Endothelial cell of umbilical vein (primary cell): ENCODE measurements around the gene RGS7BP. TPM values are rescaled to one million over a fixed set of nuclear protein-coding genes. Genes with fewer than 3 reads are reported as not detected.

Source experiments
- BruUV-seq: library from RNA; stranded (reverse); fragments of 400-500 nt; replicated peaks from 2 replicates; lab custom pipeline; 2021; lab: Mats Ljungman, UMichigan
- CTCF ChIA-PET: fragments of 300-600, 350-600 bp; sonication (Branson Sonifier 250); formaldehyde crosslinking; loops from one replicate; lab custom pipeline; 2021; ENCODE audit warnings: antibody characterized with exemption, inconsistent platforms; lab: Charles Lee
- POLR2A ChIA-PET: fragments of 300-600, 350-600 bp; sonication (Branson Sonifier 250); formaldehyde crosslinking; loops from one replicate; lab custom pipeline; 2021; ENCODE audit warnings: antibody characterized with exemption, inconsistent platforms; lab: Charles Lee
- DNase-seq: peaks from one replicate; pipeline ENCODE4 v3.0.0-alpha.2; 2011; ENCODE audit warnings: low read depth, low spot score
- FAIRE-seq: peaks from 2 replicates; lab custom pipeline; 2011; peaks lifted over from hg19 to GRCh38; lab: Jason Lieb, UNC
- H2AFZ ChIP-seq: 2 replicates; pipeline ENCODE4 v1.6.0; 2012; ENCODE audit warnings: low read depth, low read length, control low read depth, inconsistent platforms
- H3K27ac ChIP-seq: 2 replicates; pipeline ENCODE4 v1.5.1; 2011; ENCODE audit warnings: low read depth, mild to moderate bottlenecking, control low read depth, low read length, moderate library complexity; ENCODE audit not compliant: insufficient read depth
- H3K27me3 ChIP-seq, 2 experiments: 2 replicates each; pipeline versions ENCODE4 v1.6.0 to v1.6.1; 2011; ENCODE audit warnings: low read length in 2 of 2, mixed read lengths in 1 of 2; ENCODE audit not compliant: control insufficient read depth in 2 of 2, insufficient read depth in 2 of 2
- H3K36me3 ChIP-seq, 2 experiments: 2 replicates in 1 of 2; 3 replicates in 1 of 2; pipeline ENCODE4 v1.5.1; 2011; ENCODE audit warnings: low read length in 2 of 2, mild to moderate bottlenecking in 1 of 2, moderate library complexity in 1 of 2; ENCODE audit not compliant: control insufficient read depth in 2 of 2, insufficient read depth in 2 of 2; ENCODE audit errors: extremely low read depth in 1 of 2
- H3K4me1 ChIP-seq: 3 replicates; pipeline ENCODE4 v1.5.1; 2011; ENCODE audit warnings: mild to moderate bottlenecking, low read length; ENCODE audit not compliant: control insufficient read depth, insufficient read depth; ENCODE audit errors: extremely low read depth
- H3K4me2 ChIP-seq: 2 replicates; pipeline ENCODE4 v1.6.1; 2011; ENCODE audit warnings: low read length, control low read depth, mixed read lengths; ENCODE audit not compliant: insufficient read depth
- H3K4me3 ChIP-seq, 3 experiments: fragments of 200-600 bp in 1 of 3; sonication (generic), shearing (Covaris generic) in 1 of 3; replicated peaks in 1 of 3; 2 replicates each; pipeline ENCODE4 v1.5.1; 2011 to 2016; ENCODE audit warnings: control low read depth in 3 of 3, low read length in 3 of 3, mild to moderate bottlenecking in 2 of 3, inconsistent platforms in 1 of 3, low read depth in 1 of 3, moderate library complexity in 1 of 3; ENCODE audit not compliant: insufficient read depth in 1 of 3
- H3K79me2 ChIP-seq: 2 replicates; pipeline ENCODE4 v1.6.0; 2012; ENCODE audit warnings: low read length, inconsistent platforms; ENCODE audit not compliant: control insufficient read depth, insufficient read depth
- H3K9ac ChIP-seq: replicated peaks from 2 replicates; pipeline ENCODE3; 2011; ENCODE audit warnings: low read length, control low read depth; ENCODE audit not compliant: insufficient read depth; ENCODE audit errors: extremely low read depth
- H3K9me1 ChIP-seq: replicated peaks from 3 replicates; pipeline ENCODE4 v1.6.0; 2011; ENCODE audit warnings: mild to moderate bottlenecking, low read length; ENCODE audit not compliant: control insufficient read depth, insufficient read depth; ENCODE audit errors: extremely low read depth
- H3K9me3 ChIP-seq: replicated peaks from 2 replicates; pipeline ENCODE4 v1.5.1; 2012; ENCODE audit warnings: low read length, inconsistent platforms; ENCODE audit not compliant: control insufficient read depth, insufficient read depth
- H4K20me1 ChIP-seq: replicated peaks from 2 replicates; pipeline ENCODE3; 2011; ENCODE audit warnings: mild to moderate bottlenecking, low read length; ENCODE audit not compliant: control insufficient read depth, insufficient read depth; ENCODE audit errors: extremely low read depth
- EZH2 ChIP-seq: IDR thresholded peaks from 2 replicates; pipeline ENCODE4 v1.6.1; 2012; ENCODE audit warnings: borderline replicate concordance, low read depth, mild to moderate bottlenecking, moderate library complexity, low read length, inconsistent platforms; ENCODE audit not compliant: severe bottlenecking
- FOS ChIP-seq: IDR thresholded peaks from 2 replicates; pipeline ENCODE4 v1.6.1; 2011; ENCODE audit warnings: mild to moderate bottlenecking, low read length, moderate library complexity, borderline replicate concordance; ENCODE audit not compliant: insufficient read depth
- GATA2 ChIP-seq: IDR thresholded peaks from 2 replicates; pipeline ENCODE4 v1.7.0; 2011; ENCODE audit warnings: low read depth, mild to moderate bottlenecking, moderate library complexity, mixed read lengths, low read length; ENCODE audit not compliant: insufficient read length, insufficient read depth
- JUN ChIP-seq: IDR thresholded peaks from 2 replicates; pipeline ENCODE4 v1.6.1; 2011; ENCODE audit warnings: borderline replicate concordance, low read depth; ENCODE audit not compliant: insufficient read length, insufficient read depth
- MYC ChIP-seq: IDR thresholded peaks from one replicate; pipeline ENCODE4 v1.6.1; 2011; ENCODE audit warnings: mild to moderate bottlenecking, low read depth, low read length
- POLR2A ChIP-seq: IDR thresholded peaks from 2 replicates; pipeline ENCODE4 v1.6.1; 2012; ENCODE audit warnings: low read depth, mild to moderate bottlenecking, control low read depth, low read length
- POLR2AphosphoS5 ChIP-seq: IDR thresholded peaks from 2 replicates; pipeline ENCODE4 v1.6.1; 2012; ENCODE audit warnings: low read depth, mild to moderate bottlenecking, control low read depth, low read length, moderate library complexity; ENCODE audit not compliant: insufficient read depth
- dilution Hi-C: fragments of 300-500 bp; cut with MboI; formaldehyde crosslinking; loops from one replicate; pipeline ENCODE4 v1.15.0; 2019; ENCODE audit warnings: low sequenced_read_pairs; ENCODE audit not compliant: extremely low pct_ligation_motif_present
- intact Hi-C: fragments of 100-400 bp; cut with micrococcal nuclease; formaldehyde crosslinking; loops from one replicate; pipeline ENCODE4 v1.10.0; 2022
- polyA plus RNA-seq, 4 experiments: library from polyadenylated mRNA; depleted of rRNA in 3 of 4; stranded (reverse) in 3 of 4; unstranded in 1 of 4; fragments of >200 nt; gene quantifications; 2 replicates each; pipeline versions ENCODE4 v1.2.1 to v1.2.3, GENCODE V29; 2011 to 2012; ENCODE audit warnings: missing spikeins in 1 of 4
- total RNA-seq: library from RNA; stranded (reverse); gene quantifications from 2 replicates; pipeline ENCODE4 v1.2.3, GENCODE V29; 2021
- TF ChIP-seq, protein P1 (sequence below), 2 donors: IDR thresholded peaks; 1 replicate in 1 of 2; 2 replicates in 1 of 2; pipeline ENCODE4 v1.5.1; 2011; ENCODE audit warnings: low read length in 2 of 2, mild to moderate bottlenecking in 2 of 2, moderate library complexity in 2 of 2, control low read depth in 1 of 2, inconsistent platforms in 1 of 2, low read depth in 1 of 2; ENCODE audit not compliant: insufficient read depth in 1 of 2; ENCODE audit errors: extremely low read depth in 1 of 2
- TF ChIP-seq, protein P2 (sequence below): IDR thresholded peaks from 2 replicates; pipeline ENCODE4 v1.6.1; 2011; ENCODE audit not compliant: insufficient read depth, insufficient read length

RGS7BP gene
- total and polyA plus RNA-seq, 2 donors (not counting 3 experiments of a cell fraction or from before 2014, with no cell fraction given), result 0.51 to 2.0 TPM

DNA sequence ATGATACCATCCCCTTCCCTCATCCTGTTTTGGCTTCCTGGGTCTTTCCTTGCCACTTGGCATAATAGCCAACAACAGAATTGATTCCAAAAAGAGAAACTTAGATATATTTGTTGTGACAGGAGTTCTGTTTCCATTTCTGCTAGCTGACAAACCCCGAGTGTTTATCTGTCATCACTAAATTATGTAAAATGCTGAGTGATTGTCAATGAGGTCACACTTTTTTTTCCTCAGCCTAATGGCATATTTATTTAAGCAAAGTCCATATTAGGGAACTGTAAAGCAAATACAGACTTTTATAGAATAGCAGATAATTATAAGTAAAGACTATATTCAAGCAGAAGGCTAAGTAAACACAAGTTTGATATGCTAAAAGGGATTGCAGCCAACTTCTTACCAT lies 64.0 kb downstream of the RGS7BP start:
- Histone ChIP-seq H3K36me3 (no peaks in the 10 kb centered on the region), H3K4me2 (no peak overlapping the region), H3K79me2 (no peaks in the 10 kb centered on the region), H3K4me3 (no peak overlapping the region), H3K27me3 (no peaks in the 10 kb centered on the region), H3K9ac (no peak overlapping the region), H3K4me1 (no peaks in the 10 kb centered on the region), H3K9me1 (no peaks in the 10 kb centered on the region), H3K27ac (no peak overlapping the region), H3K9me3 (no peaks in the 10 kb centered on the region), H4K20me1 (no peaks in the 10 kb centered on the region), H2AFZ (no peak overlapping the region)
- no TSS peak for BruUV-seq
- dilution Hi-C loops, result no loop called here
- TF ChIP-seq EZH2, result no peak
- no peak for TF ChIP-seq POLR2AphosphoS5
- TF ChIP-seq FOS, result no peak
- TF ChIP-seq, protein P1, sequence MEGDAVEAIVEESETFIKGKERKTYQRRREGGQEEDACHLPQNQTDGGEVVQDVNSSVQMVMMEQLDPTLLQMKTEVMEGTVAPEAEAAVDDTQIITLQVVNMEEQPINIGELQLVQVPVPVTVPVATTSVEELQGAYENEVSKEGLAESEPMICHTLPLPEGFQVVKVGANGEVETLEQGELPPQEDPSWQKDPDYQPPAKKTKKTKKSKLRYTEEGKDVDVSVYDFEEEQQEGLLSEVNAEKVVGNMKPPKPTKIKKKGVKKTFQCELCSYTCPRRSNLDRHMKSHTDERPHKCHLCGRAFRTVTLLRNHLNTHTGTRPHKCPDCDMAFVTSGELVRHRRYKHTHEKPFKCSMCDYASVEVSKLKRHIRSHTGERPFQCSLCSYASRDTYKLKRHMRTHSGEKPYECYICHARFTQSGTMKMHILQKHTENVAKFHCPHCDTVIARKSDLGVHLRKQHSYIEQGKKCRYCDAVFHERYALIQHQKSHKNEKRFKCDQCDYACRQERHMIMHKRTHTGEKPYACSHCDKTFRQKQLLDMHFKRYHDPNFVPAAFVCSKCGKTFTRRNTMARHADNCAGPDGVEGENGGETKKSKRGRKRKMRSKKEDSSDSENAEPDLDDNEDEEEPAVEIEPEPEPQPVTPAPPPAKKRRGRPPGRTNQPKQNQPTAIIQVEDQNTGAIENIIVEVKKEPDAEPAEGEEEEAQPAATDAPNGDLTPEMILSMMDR (IDR thresholded peaks at IDR 0.05; ENCODE audit: extremely low read depth in 1 of 2, insufficient read depth in 1 of 2, low read depth in 1 of 2, low read length in 2 of 2), result no peak
- no peak for TF ChIP-seq JUN
- no peak for TF ChIP-seq GATA2
- TF ChIP-seq POLR2A, result no peak
- no peak for TF ChIP-seq MYC
- TF ChIP-seq, protein P2, sequence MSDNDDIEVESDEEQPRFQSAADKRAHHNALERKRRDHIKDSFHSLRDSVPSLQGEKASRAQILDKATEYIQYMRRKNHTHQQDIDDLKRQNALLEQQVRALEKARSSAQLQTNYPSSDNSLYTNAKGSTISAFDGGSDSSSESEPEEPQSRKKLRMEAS, result no peak
- intact Hi-C loops, result no loop called here
- ChIA-PET CTCF (interaction anchor here (1.3 kb wide), 1 partner anchor 63 kb away, joined by 3 read pairs; the partner anchor contains the start of gene RGS7BP), POLR2A (no interaction called here)
- no peak for DNase-seq
- no peak for FAIRE-seq
